NB4 (cell line): ENCODE measurements around the gene CXCR5.

Experiments used
- DNase-seq: peaks from one replicate; pipeline ENCODE4 v3.0.0; 2010; ENCODE audit warnings: low read depth
- H3K4me3 ChIP-seq: one replicate; pipeline ENCODE4 v1.5.1; 2011; ENCODE audit warnings: mild to moderate bottlenecking, low read depth, low read length, moderate library complexity
- MAX ChIP-seq: IDR thresholded peaks from 2 replicates; pipeline ENCODE4 v1.6.1; 2011; ENCODE audit warnings: low read depth, low read length
- MYC ChIP-seq: IDR thresholded peaks from 2 replicates; pipeline ENCODE4 v1.6.1; 2011; ENCODE audit warnings: low read depth, low read length
- POLR2A ChIP-seq: IDR thresholded peaks from 2 replicates; pipeline ENCODE4 v1.6.1; 2011; ENCODE audit warnings: mild to moderate bottlenecking; ENCODE audit not compliant: insufficient read length; ENCODE audit errors: extremely low read depth
- TF ChIP-seq, protein P1 (sequence below): IDR thresholded peaks from one replicate; pipeline ENCODE4 v1.5.1; 2012; ENCODE audit warnings: low read depth, low read length

CXCR5 gene

GRCh38 chr11:118947091-118947490 lies 63.4 kb downstream of the CXCR5 start:
- H3K4me3 ChIP-seq = no peak overlapping the region
- DNase-seq = no peak
- TF ChIP-seq MYC (no peak), MAX (no peak), POLR2A (no peak)
- TF ChIP-seq, protein P1, sequence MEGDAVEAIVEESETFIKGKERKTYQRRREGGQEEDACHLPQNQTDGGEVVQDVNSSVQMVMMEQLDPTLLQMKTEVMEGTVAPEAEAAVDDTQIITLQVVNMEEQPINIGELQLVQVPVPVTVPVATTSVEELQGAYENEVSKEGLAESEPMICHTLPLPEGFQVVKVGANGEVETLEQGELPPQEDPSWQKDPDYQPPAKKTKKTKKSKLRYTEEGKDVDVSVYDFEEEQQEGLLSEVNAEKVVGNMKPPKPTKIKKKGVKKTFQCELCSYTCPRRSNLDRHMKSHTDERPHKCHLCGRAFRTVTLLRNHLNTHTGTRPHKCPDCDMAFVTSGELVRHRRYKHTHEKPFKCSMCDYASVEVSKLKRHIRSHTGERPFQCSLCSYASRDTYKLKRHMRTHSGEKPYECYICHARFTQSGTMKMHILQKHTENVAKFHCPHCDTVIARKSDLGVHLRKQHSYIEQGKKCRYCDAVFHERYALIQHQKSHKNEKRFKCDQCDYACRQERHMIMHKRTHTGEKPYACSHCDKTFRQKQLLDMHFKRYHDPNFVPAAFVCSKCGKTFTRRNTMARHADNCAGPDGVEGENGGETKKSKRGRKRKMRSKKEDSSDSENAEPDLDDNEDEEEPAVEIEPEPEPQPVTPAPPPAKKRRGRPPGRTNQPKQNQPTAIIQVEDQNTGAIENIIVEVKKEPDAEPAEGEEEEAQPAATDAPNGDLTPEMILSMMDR = no peak
